Large intestine (tissue), 3 donors: Measurements from ENCODE around the gene LHPP. TPM values are rescaled to one million over a fixed set of nuclear protein-coding genes. Genes with fewer than 3 reads are reported as not detected.

Experiments
- DNase-seq, 2 donors: peaks; one replicate each; pipeline versions ENCODE4 v3.0.0 to v3.0.0-alpha.2; 2013
- H3K27ac ChIP-seq: one replicate; pipeline ENCODE4 v1.5.1; 2013; ENCODE audit warnings: low read length
- H3K27me3 ChIP-seq: 2 replicates; pipeline ENCODE4 v1.6.1; 2013; ENCODE audit warnings: low read length; ENCODE audit not compliant: control insufficient read depth, insufficient read depth
- H3K36me3 ChIP-seq: 2 replicates; pipeline ENCODE4 v1.6.1; 2013; ENCODE audit warnings: low read length; ENCODE audit not compliant: control insufficient read depth, insufficient read depth
- H3K4me1 ChIP-seq: one replicate; pipeline ENCODE4 v1.6.1; 2013; ENCODE audit warnings: low read length; ENCODE audit not compliant: control insufficient read depth, insufficient read depth
- H3K4me3 ChIP-seq: one replicate; pipeline ENCODE4 v1.5.1; 2013; ENCODE audit warnings: low read length
- H3K9me3 ChIP-seq: one replicate; pipeline ENCODE4 v1.6.1; 2013; ENCODE audit warnings: mild to moderate bottlenecking, low read depth, low read length, moderate library complexity; ENCODE audit not compliant: control insufficient read depth
- WGBS: methylation state at CpG from one replicate; pipeline ENCODE4 v1.1.5; 2013; ENCODE audit warnings: low lambda C conversion rate; ENCODE audit not compliant: insufficient coverage; 5-methylcytosine and 5-hydroxymethylcytosine counted together
- polyA plus RNA-seq: library from polyadenylated mRNA; unstranded; fragments of 120-200 nt; gene quantifications from one replicate; pipeline ENCODE4 v1.2.1, GENCODE V29; 2013

LHPP gene
- polyA plus RNA-seq, 1 donor = 40.7 TPM

GRCh38 chr10:124658591-124659242 lies 197.1 kb downstream of the LHPP start:
- WGBS = no CpG with 5 or more reads among the region's 12 CpGs
- Histone ChIP-seq H3K27ac (no peak overlapping the region), H3K4me3 (no peak overlapping the region), H3K9me3 (no peaks in the 10 kb centered on the region), H3K27me3 (no peaks in the 10 kb centered on the region), H3K36me3 (peaks cover 53% of the 10 kb centered on the region), H3K4me1 (peaks cover 3% of the 10 kb centered on the region)
- no peak for DNase-seq

GRCh38 chr10:124659380-124659779 lies 197.8 kb downstream of the LHPP start:
- H3K4me1 ChIP-seq = peaks cover 2% of the 10 kb centered on the region
- WGBS = no CpG with 5 or more reads among the region's 2 CpGs
- no peak overlapping the region for H3K4me3 ChIP-seq
- H3K9me3 ChIP-seq = no peaks in the 10 kb centered on the region
- no peak for DNase-seq
- H3K27ac ChIP-seq = no peak overlapping the region
- H3K27me3 ChIP-seq = no peaks in the 10 kb centered on the region
- H3K36me3 ChIP-seq = peaks cover 54% of the 10 kb centered on the region

GRCh38 chr10:124660404-124661125 lies 198.9 kb downstream of the LHPP start:
- Histone ChIP-seq H3K27me3 (no peaks in the 10 kb centered on the region), H3K9me3 (no peaks in the 10 kb centered on the region), H3K27ac (no peak overlapping the region), H3K36me3 (peaks cover 59% of the 10 kb centered on the region), H3K4me1 (peaks cover 10% of the 10 kb centered on the region), H3K4me3 (no peak overlapping the region)
- DNase-seq = no peak
- WGBS = no CpG with 5 or more reads among the region's 12 CpGs

DNA sequence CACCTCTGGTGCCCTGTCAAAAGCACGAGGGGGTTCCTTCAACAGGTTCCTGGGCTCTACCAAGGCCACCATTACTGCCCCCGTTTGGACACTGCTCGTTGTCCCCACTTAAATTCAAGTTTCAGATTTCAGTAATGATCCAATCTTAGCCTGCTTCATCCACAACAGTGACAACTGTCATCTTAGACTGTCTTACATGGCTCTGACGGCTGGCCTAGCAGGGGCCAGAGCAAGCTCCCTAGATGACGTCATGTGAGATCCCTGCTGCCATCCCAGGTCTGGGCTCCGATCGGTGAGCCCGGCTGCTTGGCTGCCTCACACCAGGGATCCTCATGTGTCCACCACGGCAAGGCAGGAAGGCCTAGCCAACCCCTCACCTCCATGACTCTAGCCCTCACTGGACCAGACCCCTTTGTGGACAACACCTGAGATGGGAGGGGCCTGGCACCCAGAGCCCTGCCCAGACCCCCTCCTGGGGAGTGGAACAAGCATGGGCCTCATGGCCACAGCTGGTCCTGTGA lies 200.1 kb downstream of the LHPP start:
- WGBS = no CpG with 5 or more reads among the region's 9 CpGs
- Histone ChIP-seq H3K4me1 (peaks cover 20% of the 10 kb centered on the region), H3K9me3 (no peaks in the 10 kb centered on the region), H3K36me3 (peaks cover 54% of the 10 kb centered on the region), H3K27me3 (no peaks in the 10 kb centered on the region), H3K4me3 (no peak overlapping the region), H3K27ac (no peak overlapping the region)
- DNase-seq = no peak

DNA sequence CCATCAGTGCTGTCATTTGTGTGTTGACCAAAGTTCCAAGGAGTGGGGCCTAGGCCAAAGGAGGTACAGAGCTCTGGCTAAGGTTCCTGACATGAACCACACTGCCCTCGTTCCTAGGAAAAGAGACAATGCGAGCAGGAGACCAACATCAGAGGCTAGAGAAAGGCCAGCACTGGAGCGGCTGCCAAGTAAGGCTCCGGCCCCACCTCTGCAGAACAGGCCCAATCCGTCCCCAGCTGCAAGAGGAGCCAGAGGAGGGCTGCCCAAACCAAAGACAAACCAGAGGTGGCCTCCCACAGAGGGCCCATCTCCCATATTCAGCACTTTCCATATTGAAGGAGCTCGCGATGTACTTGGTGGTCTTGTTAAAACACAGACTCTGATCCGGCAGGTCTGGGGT lies 201.6 kb downstream of the LHPP start:
- peaks cover 35% of the 10 kb centered on the region for H3K4me1 ChIP-seq
- no peak overlapping the region for H3K27ac ChIP-seq
- no peak overlapping the region for H3K4me3 ChIP-seq
- no peak for DNase-seq
- peaks cover 51% of the 10 kb centered on the region for H3K36me3 ChIP-seq
- no CpG with 5 or more reads among the region's 8 CpGs for WGBS
- H3K9me3 ChIP-seq = no peaks in the 10 kb centered on the region
- no peaks in the 10 kb centered on the region for H3K27me3 ChIP-seq

Other genes starting within 250 kb of the LHPP start
- 1,580 TPM for gene OAT, start 42.9 kb upstream of the LHPP start, polyA plus RNA-seq
- gene NKX1-2, start 11.8 kb upstream of the LHPP start, polyA plus RNA-seq = 7.7 TPM